NT2/D1 (cell line): ENCODE results near the gene SCRN2.

ENCODE experiments used
- SUZ12 ChIP-seq: IDR thresholded peaks from 2 replicates; pipeline ENCODE4 v1.6.1; 2011; ENCODE audit not compliant: insufficient read length, insufficient read depth; ENCODE audit errors: extremely low read depth
- ZNF274 ChIP-seq: IDR thresholded peaks from 2 replicates; pipeline ENCODE4 v1.6.1; 2011; ENCODE audit warnings: mild to moderate bottlenecking, low read depth, low read length

DNA sequence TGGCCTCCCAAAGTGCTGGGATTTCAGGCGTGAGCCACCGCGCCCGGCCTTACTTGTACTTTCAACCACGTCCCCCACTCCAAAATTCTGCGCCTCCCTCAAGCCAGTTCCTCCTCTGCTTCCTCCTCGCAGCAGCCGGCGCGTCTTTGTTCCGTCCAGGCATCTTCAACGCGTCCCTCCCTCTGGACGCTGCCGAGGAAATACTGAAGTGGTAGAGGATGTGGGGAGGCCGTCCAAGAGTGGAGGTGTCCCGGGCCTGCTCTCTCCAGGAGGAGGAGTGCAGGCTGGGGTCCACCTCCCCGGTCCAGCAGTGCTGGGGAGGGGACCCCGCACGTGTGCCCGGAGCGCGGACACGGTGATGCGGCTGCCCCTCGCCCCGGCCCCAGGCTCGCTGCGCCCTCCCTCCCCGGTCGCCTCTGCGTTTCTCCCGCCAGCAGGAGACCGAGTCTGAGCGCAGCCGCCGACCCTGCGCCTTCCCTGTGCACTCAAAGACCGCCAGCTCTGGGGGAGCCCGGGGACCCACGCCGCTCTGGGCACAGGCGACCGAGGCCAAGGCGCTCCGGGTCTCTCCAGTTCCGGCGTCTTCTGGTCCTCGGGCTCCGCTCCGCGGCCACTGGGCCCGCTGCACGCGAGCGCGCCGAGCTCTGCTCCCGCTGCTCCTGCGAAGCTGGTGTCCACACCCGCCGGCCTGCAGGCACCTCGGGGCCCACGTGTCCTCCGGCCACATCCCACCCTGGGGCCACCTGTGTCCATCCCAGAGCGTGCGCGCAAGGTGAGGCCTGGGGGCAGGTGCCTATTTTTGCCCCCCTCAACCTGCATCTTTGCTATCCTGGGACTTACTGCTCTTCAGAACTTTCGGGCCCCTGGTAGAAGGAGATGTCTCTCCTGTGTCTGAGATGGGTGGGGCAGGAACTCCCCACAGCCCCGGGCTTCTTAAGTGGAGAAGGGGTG, 51.2 kb downstream of the SCRN2 start:
- TF ChIP-seq ZNF274 (no peak), SUZ12 (peak; percentile 66)
